Measurements from ENCODE around the gene FZD10. TPM values are rescaled to one million over a fixed set of nuclear protein-coding genes. Genes with fewer than 3 reads are reported as not detected.

FZD10 gene
- total RNA-seq, 6 experiments from 2014 or later, result not detected

DNA sequence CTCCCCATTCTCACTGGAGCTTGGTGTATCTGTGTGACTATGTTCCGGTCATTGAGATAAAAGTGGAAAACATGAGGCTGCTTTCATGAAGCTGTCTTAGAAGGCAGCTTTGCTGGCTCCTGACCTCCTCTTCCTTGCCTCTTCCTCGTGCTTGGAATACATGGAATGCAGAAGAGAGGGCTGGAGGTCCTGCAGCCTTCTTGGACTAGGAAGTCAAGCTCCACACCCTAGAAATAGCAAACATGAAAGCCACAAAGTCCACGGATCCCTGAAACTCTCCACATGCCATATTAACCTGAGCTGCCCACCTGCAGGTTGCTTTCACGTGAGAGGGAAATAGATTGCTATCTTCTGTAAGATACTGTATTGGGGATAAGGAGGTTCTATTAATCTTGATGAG, 51.0 kb downstream of the FZD10 start:
- WGBS (ENCODE audit: insufficient coverage, low coverage, low lambda C conversion rate, missing lambda C conversion rate), result 44% methylated on average over 3 of the region's 4 CpGs
- intact Hi-C loops (cut with DNase I), result no loop called here
- no peak for ATAC-seq
- Histone ChIP-seq H3K27ac (no peak overlapping the region), H3K4me3 (no peak overlapping the region), H3K4me1 (no peaks in the 10 kb centered on the region), H3K27me3 (no peaks in the 10 kb centered on the region), H3K36me3 (no peaks in the 10 kb centered on the region), H3K9me3 (no peaks in the 10 kb centered on the region)
- no peak for DNase-seq
- TF ChIP-seq, protein P1, sequence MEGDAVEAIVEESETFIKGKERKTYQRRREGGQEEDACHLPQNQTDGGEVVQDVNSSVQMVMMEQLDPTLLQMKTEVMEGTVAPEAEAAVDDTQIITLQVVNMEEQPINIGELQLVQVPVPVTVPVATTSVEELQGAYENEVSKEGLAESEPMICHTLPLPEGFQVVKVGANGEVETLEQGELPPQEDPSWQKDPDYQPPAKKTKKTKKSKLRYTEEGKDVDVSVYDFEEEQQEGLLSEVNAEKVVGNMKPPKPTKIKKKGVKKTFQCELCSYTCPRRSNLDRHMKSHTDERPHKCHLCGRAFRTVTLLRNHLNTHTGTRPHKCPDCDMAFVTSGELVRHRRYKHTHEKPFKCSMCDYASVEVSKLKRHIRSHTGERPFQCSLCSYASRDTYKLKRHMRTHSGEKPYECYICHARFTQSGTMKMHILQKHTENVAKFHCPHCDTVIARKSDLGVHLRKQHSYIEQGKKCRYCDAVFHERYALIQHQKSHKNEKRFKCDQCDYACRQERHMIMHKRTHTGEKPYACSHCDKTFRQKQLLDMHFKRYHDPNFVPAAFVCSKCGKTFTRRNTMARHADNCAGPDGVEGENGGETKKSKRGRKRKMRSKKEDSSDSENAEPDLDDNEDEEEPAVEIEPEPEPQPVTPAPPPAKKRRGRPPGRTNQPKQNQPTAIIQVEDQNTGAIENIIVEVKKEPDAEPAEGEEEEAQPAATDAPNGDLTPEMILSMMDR (IDR thresholded peaks at IDR 0.05), result no peak
- TF ChIP-seq POLR2A (IDR thresholded peaks at IDR 0.05), result no peak

DNA sequence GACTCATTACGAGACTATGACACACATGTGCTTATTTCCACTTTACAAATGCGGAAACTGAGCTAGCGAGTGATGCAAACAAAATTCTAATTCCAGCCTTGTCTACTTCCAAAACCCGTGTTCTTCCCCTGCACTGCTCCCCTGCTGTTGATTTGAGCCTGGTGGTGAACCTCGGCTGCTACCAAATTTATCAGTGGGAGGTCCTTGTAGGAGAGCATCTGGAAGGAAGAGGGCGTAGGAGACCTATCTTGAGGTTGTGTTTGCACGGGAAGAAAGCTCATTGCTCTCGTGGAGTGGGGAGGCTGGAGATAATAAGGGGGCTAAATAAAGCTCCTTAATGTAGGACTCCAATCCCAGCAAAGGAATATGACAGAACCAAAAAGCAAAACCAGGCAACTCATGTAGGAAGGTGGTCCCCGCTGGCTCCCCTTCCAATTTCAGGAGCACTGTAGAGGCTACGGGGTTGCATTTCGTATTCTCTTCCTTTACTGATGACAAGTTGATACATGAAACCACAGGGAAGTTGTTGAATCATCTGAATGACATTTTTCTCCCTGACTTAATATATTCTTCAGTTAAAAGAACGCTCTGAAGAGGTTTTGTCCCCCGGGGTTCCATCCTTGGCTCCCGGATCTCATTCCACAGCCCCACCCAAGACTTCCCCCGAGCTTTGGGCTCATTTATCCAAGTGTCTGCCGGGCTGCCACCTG, 52.6 kb downstream of the FZD10 start:
- Histone ChIP-seq H3K4me1 (no peaks in the 10 kb centered on the region), H3K9me3 (no peaks in the 10 kb centered on the region), H3K4me3 (no peak overlapping the region), H3K27me3 (no peaks in the 10 kb centered on the region), H3K27ac (no peak overlapping the region), H3K36me3 (no peaks in the 10 kb centered on the region)
- intact Hi-C loops (cut with DNase I), result no loop called here
- no peak for ATAC-seq
- no peak for TF ChIP-seq POLR2A (IDR thresholded peaks at IDR 0.05)
- no peak for DNase-seq
- WGBS (ENCODE audit: insufficient coverage, low coverage, low lambda C conversion rate, missing lambda C conversion rate), result 44% methylated on average over 14 of the region's 16 CpGs

Other genes starting within 250 kb of the FZD10 start
- not detected for gene PIWIL1, start 175.4 kb downstream of the FZD10 start, total RNA-seq

Data from right lobe of liver (tissue), 6 donors.